Limb (tissue), 2 donors: ENCODE data around the gene EPHA8.

Source experiments
- DNase-seq, 2 donors: peaks; one replicate each; pipeline ENCODE4 v3.0.0-alpha.2; 2016; ENCODE audit errors: extremely low spot score in 2 of 2

EPHA8 gene

GRCh38 chr1:22566161-22566560 lies 2.9 kb downstream of the EPHA8 start:
- DNase-seq: no peak

DNA sequence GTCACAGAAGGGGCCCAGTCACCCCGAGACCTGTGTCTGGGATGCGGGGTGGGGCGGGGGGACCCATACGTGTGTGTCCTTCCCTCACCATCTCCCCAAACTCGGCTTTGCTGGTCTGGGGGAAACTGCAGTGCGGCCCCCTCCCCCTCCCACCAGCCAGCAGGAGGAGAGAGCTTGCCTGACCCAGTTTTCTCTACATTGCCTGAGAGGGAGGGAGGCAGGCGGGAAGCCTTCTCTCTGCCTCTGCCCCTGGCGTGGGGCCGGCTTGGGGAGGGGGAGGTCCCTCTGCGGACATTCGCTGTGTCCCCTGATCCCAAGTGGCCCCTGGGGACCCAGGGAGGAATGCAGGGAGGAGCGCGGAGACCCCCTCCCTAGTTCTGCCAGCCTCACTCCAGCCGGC lies 3.9 kb downstream of the EPHA8 start:
- no peak for DNase-seq

DNA sequence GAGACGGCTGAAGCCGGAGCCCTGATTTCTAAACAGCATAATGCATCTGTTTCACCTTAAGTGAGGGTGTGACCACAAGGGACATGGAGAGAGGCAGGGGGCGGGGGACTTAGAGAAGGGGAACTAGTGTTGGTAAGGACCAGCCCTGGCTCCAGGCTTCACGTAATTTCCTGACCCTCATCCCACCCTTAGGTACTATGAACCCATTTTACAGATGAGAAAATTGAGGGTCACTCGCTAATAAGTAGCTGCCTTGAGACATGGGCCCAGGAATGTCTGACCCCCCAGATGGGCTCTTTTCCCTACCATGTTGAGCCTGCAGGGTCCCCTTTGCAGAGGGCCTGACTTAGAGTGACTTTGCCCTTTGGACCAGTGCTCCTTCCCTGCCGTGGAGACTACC lies 4.7 kb downstream of the EPHA8 start:
- no peak for DNase-seq

- no peak for DNase-seq
These were observed 6.0 kb downstream of the EPHA8 start for GRCh38 chr1:22569269-22569668.

DNA sequence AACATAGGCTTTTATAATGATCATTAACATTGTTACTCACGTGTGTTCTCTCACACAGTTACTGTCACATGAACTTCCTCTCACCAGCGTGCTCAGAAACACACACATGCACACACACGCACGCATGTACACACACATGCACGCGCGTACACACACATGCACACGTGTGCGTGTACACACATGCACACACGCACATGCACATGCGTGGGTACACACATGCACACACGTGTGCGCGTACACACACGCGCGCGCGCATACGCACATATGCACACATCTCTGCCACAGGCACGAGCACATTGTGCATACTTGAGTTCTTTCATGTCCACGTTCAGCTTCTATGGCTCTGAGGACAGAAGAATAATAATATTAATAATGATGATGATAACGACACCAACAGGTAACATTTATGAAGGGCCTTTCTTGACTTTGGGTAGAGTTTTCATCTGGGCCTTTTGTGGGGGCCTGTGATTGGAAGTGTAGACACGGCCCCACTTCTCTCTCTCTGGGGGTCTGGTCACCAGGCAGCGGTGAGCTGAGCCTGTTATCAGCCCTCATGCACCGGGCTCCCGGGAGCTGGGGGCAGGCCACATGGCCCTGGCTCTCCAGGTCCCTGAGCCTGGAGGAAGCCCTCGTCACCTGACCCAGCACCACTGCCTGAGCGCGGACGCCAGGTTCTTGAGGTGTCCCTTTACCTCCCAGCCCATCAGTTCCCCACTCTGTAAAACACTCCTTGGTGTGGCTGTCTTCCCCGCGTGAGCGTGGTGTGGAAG lies 7.0 kb downstream of the EPHA8 start:
- DNase-seq: no peak

DNA sequence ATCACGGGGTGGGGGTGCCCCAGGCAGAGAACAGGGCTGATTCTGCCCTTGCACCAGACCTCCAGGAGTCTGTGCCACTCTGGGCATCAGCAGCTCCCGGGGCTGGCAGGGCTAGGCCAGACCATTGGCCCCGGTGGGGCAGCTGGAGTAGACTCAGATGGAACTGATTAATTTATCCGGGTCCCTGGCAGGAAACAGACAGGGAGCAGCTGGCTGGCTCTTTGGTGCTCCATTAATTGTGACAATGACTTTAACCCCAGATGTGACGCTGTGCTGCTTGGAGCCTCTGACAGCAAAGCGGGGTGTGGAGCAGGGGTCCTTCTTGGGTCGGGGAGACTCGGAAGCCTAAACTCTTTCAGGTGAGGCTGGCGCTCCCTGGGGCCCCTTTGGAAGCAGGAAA lies 9.5 kb downstream of the EPHA8 start:
- no peak for DNase-seq

- DNase-seq: no peak
These were observed 9.9 kb downstream of the EPHA8 start for GRCh38 chr1:22573237-22573636.

GRCh38 chr1:22575532-22576149 lies 12.4 kb downstream of the EPHA8 start:
- no peak for DNase-seq

DNA sequence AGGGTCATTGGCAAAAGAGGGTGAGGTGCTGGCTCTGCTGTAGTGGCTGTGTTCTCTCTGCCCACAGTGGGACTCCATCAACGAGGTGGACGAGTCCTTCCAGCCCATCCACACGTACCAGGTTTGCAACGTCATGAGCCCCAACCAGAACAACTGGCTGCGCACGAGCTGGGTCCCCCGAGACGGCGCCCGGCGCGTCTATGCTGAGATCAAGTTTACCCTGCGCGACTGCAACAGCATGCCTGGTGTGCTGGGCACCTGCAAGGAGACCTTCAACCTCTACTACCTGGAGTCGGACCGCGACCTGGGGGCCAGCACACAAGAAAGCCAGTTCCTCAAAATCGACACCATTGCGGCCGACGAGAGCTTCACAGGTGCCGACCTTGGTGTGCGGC lies 12.9 kb downstream of the EPHA8 start:
- DNase-seq: no peak

GRCh38 chr1:22576617-22577016 lies 13.3 kb downstream of the EPHA8 start:
- no peak for DNase-seq

- DNase-seq: no peak
These were observed 15.6 kb downstream of the EPHA8 start for GRCh38 chr1:22578732-22579361.

- no peak for DNase-seq
These were observed 16.4 kb downstream of the EPHA8 start for GRCh38 chr1:22579541-22580155.

DNA sequence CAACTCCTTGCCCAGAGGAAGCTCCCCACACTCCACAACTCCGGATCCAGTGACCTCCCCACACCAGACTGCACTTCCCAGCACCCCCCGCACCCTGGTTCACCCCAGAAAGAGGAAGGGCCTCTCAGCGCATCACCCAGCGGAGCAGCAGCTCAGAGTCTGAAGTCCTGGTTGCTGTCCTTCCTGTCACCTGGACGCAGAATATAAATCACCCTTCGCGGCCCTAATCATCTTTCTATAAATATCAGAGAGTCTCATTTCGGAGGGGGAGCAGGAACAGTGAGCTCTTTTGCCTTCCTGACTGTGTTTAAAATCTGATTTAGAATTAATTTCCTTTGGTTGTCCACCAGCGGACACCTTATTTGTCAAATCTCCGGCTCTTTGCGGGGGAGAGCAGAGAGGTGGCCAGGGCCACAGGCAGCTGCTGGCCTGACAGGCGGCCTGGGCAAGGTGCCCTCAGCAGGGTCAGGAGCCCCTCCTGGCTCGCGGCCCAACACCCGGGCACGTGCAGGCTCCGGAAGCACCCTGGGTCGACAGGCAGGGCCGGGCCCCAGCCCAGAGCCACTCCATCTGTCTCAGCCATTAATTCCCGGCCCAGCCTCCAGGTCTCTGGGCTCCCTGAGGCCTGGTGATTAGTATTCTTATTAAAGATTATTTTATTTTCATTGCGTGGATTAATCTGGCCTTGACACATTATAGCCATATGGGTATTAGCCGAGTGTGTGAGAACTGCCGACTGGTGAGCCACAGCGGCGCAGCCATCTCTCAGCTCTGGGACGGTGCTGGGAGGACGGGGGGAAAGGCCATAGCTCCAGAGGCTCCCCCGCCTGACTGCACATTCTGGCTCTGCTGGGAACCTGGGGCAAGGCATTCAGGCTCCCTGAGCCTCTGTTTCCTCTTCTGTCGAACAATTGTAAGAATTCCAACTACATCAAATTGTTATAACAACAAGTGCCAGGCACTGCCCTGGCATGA lies 19.7 kb downstream of the EPHA8 start:
- no peak for DNase-seq

DNA sequence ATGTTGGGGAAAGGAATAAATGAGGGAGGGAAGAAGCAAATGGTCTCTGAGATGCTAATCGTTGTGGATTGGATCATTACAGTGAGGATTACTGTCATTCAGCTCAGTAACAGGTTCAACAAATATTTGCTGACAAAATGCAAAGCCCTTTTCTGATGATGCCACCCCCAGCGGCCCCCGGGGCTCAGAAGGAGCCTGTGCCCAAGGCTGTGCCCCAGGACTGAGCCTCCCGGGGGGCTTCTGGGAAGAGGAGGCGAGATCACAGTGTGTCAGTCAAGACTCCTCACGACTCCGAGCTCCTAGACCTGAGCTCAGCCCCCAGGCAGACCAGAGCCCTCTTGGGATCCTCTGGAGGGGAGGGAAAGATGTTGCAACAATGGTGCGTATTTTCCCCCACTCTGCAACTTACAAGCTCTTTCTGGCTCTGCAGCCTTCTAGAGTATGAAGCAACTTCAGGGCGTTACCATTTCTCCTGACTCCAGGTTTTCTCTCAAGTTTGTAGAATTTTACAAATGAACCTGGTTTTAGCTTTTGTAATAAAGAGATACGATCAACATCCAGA lies 20.8 kb downstream of the EPHA8 start:
- no peak for DNase-seq

GRCh38 chr1:22584970-22585369 lies 21.7 kb downstream of the EPHA8 start:
- no peak for DNase-seq

DNA sequence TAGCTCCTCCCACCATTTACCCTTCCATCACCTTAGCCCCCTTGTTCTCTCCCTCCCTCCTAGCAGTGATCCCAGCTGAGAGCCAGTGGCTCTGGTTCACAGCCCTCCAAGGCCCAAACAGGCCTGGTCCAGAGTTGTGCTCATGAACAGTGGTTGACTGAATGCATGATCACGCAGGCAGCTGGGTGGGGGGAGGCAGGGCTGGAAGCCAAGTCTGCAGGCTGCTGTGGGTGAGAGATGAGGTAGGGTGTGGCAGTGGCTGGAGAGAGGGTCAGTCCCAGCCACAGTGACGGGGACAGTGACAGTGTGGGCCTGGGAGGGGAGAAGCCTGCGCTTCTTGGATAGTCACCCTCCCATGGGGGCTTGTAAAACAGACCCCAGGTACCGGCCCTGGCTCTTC lies 22.2 kb downstream of the EPHA8 start:
- DNase-seq: no peak

GRCh38 chr1:22586356-22587130 lies 23.3 kb downstream of the EPHA8 start:
- DNase-seq: no peak

- no peak for DNase-seq
These were observed 24.0 kb downstream of the EPHA8 start for GRCh38 chr1:22587247-22587646.

GRCh38 chr1:22588899-22589422 lies 25.7 kb downstream of the EPHA8 start:
- no peak for DNase-seq

GRCh38 chr1:22591576-22591975 lies 28.3 kb downstream of the EPHA8 start:
- DNase-seq: no peak
